ENCODE measurements around the gene FAM185A.
"Not testable (repeated sequence)": the region's sequence is repeated elsewhere in the genome, so short reads cannot be mapped to it uniquely, and the experiment has no call there.

GRCh38 chr7:102714774-102715522 lies 33.9 kb upstream of the FAM185A start:
- not testable (repeated sequence) for TF ChIP-seq POLR2A, CTCF, POLR2AphosphoS5 (IDR thresholded peaks at IDR 0.05)
